ENCODE measurements around the gene CACNG6. TPM values are rescaled to one million over a fixed set of nuclear protein-coding genes. Genes with fewer than 3 reads are reported as not detected.

The CACNG6 gene
- total RNA-seq, 4 donors from 2014 or later = 25.2 to 50.3 (median 31.0) TPM

- DNase-seq (no peak), ATAC-seq (no peak)
- intact Hi-C loops (cut with DNase I; ENCODE audit: low total_unique reads) = no loop called here
- Histone ChIP-seq H3K4me1 (no peaks in the 10 kb centered on the region), H3K9me3 (no peaks in the 10 kb centered on the region), H3K36me3 (no peaks in the 10 kb centered on the region), H3K27ac (no peak overlapping the region), H3K27me3 (peaks cover 56 to 90% (median 72%) of the 10 kb centered on the region in 3 donors), H3K4me3 (no peak overlapping the region)
- in situ Hi-C loops (cut with MboI; ENCODE audit: low sequenced_read_pairs in 4 of 4) = no loop called here
- TF ChIP-seq CTCF (IDR thresholded peaks at IDR 0.05 in 4 of 5, conservative IDR thresholded peaks at IDR 0.05 in 1 of 5) = no peak
- no peak for TF ChIP-seq POLR2A (IDR thresholded peaks at IDR 0.05)
These were observed 31.2 kb upstream of the CACNG6 start for GRCh38 chr19:53960187-53960586.

GRCh38 chr19:53960886-53961285, 30.6 kb upstream of the CACNG6 start:
- in situ Hi-C loops (cut with MboI; ENCODE audit: low sequenced_read_pairs in 4 of 4) (no loop called here), intact Hi-C loops (cut with DNase I; ENCODE audit: low total_unique reads) (no loop called here)
- no peak for DNase-seq
- Histone ChIP-seq H3K27me3 (peaks cover 54 to 89% (median 72%) of the 10 kb centered on the region in 3 donors), H3K9me3 (no peaks in the 10 kb centered on the region), H3K27ac (no peak overlapping the region), H3K4me1 (no peaks in the 10 kb centered on the region), H3K4me3 (no peak overlapping the region), H3K36me3 (no peaks in the 10 kb centered on the region)
- no peak for ATAC-seq
- no peak for TF ChIP-seq POLR2A (IDR thresholded peaks at IDR 0.05)

- in situ Hi-C loops (cut with MboI; ENCODE audit: low sequenced_read_pairs in 4 of 4) = no loop called here
- peaks cover 56 to 87% (median 71%) of the 10 kb centered on the region in 3 donors for H3K27me3 ChIP-seq
- DNase-seq (no peak), ATAC-seq (no peak)
- H3K9me3 ChIP-seq = no peaks in the 10 kb centered on the region
- H3K4me1 ChIP-seq = no peaks in the 10 kb centered on the region
- H3K4me3 ChIP-seq = no peak overlapping the region
- intact Hi-C loops (cut with DNase I; ENCODE audit: low total_unique reads) = no loop called here
- H3K36me3 ChIP-seq = no peaks in the 10 kb centered on the region
- no peak overlapping the region for H3K27ac ChIP-seq
- TF ChIP-seq CTCF (IDR thresholded peaks at IDR 0.05 in 4 of 5, conservative IDR thresholded peaks at IDR 0.05 in 1 of 5) (no peak), POLR2A (IDR thresholded peaks at IDR 0.05) (no peak)
These were observed 29.7 kb upstream of the CACNG6 start for GRCh38 chr19:53961523-53962356.

- H3K27me3 ChIP-seq = peaks cover 45 to 76% (median 59%) of the 10 kb centered on the region in 3 donors
- H3K4me1 ChIP-seq = no peaks in the 10 kb centered on the region
- no peaks in the 10 kb centered on the region for H3K9me3 ChIP-seq
- intact Hi-C loops (cut with DNase I; ENCODE audit: low total_unique reads) = no loop called here
- ATAC-seq (no peak), DNase-seq (no peak)
- no peaks in the 10 kb centered on the region for H3K36me3 ChIP-seq
- TF ChIP-seq POLR2A (IDR thresholded peaks at IDR 0.05) (no peak), CTCF (IDR thresholded peaks at IDR 0.05 in 4 of 5, conservative IDR thresholded peaks at IDR 0.05 in 1 of 5) (no peak)
- in situ Hi-C loops (cut with MboI; ENCODE audit: low sequenced_read_pairs in 4 of 4) = no loop called here
- no peak within 1 kb of the TSS for H3K4me3 ChIP-seq
- no peak within 1 kb of the TSS for H3K27ac ChIP-seq
These were observed 28.5 kb upstream of the CACNG6 start, which contains the start of gene CACNG8 for GRCh38 chr19:53962887-53963431. CACNG8 (plus strand) TSS chr19:53962937.

DNA sequence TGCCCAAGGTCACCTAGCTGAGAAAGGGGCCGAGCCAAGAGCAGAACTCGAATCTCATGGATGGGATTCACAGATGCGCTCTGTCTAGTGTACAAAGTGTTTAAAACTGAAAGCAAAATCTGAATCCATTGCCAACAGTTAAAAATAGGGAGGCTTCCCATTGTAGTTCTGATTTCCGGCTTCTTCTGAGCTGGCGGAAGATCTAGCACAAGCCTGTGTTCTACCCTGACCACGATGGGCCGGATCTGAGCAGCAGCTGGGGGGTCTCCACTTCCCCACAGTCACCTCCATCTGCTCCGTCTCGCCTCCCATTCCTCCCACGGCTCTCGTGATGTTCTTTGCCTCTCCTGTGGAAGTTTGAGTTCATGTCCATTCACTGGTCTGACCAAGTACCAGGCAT, 26.3 kb upstream of the CACNG6 start:
- intact Hi-C loops (cut with DNase I; ENCODE audit: low total_unique reads) (no loop called here), in situ Hi-C loops (cut with MboI; ENCODE audit: low sequenced_read_pairs in 4 of 4) (no loop called here)
- DNase-seq (no peak), ATAC-seq (no peak)
- Histone ChIP-seq H3K27me3 (peaks cover 34 to 55% (median 41%) of the 10 kb centered on the region in 3 donors), H3K4me3 (peak overlapping the region; percentile 10 to 21 (median 12)), H3K27ac (no peak overlapping the region), H3K36me3 (no peaks in the 10 kb centered on the region), H3K9me3 (no peaks in the 10 kb centered on the region), H3K4me1 (no peaks in the 10 kb centered on the region)
- TF ChIP-seq CTCF (IDR thresholded peaks at IDR 0.05 in 4 of 5, conservative IDR thresholded peaks at IDR 0.05 in 1 of 5) (no peak), POLR2A (IDR thresholded peaks at IDR 0.05) (no peak)

Measured in gastrocnemius medialis (tissue), 4 donors.